ENCODE data around the gene SCYGR2.

SCYGR2 gene

DNA sequence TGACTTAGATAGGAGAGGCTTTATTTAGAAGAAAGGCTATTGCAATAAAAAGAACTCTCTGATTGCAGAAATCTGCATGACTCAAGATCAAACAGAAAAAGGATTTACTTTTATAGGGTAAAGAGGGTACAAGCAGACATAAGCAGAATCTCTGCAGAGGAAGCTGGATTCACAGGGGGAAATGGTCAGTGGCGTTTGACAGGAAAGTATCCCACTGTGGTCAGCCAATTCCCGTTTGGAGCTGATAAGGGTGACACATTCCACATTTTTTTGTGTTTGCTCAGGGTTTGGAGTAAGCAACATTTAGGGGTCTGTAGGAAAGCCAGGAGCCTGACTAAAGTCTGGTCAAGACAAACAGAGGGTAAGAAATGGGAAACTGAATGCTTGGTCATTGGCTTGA lies 44.0 kb downstream of the SCYGR2 start:
- ChIA-PET POLR2A (ENCODE audit: low non-redundant PET) (no interaction called here), CTCF (no interaction called here)
- DNase-seq (ENCODE audit: low spot score), result no peak
- no peak overlapping the region for H3K27ac ChIP-seq
- TF ChIP-seq, protein P1, sequence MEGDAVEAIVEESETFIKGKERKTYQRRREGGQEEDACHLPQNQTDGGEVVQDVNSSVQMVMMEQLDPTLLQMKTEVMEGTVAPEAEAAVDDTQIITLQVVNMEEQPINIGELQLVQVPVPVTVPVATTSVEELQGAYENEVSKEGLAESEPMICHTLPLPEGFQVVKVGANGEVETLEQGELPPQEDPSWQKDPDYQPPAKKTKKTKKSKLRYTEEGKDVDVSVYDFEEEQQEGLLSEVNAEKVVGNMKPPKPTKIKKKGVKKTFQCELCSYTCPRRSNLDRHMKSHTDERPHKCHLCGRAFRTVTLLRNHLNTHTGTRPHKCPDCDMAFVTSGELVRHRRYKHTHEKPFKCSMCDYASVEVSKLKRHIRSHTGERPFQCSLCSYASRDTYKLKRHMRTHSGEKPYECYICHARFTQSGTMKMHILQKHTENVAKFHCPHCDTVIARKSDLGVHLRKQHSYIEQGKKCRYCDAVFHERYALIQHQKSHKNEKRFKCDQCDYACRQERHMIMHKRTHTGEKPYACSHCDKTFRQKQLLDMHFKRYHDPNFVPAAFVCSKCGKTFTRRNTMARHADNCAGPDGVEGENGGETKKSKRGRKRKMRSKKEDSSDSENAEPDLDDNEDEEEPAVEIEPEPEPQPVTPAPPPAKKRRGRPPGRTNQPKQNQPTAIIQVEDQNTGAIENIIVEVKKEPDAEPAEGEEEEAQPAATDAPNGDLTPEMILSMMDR (conservative IDR thresholded peaks at IDR 0.05; ENCODE audit: low read depth), result no peak

DNA sequence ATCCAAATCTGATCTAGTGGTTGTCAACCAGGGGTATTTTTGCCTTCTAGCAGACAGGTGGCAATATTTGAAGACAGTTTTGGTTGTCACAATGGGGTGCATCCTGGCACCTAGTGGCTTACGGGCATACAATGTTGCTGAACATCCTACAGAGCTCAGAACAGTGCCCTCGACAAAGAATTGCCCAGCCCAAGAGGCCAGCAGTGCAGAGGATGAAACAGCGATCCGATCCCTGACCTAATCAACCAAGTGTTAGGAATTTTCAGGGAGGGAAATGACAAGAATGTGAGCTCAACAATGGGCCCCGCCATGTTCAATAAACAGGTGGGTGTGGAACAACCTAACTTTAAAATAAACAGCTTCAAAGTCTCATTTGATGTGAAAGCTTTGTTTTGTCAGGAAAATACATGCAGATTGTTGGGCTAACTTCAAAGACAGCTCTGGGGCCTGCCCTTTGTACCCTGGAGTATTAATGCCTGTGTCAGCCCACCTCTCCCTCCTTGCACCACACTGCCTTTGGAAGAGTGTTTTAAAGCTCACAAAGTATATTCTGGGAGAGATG lies 45.4 kb downstream of the SCYGR2 start:
- TF ChIP-seq, protein P1 (conservative IDR thresholded peaks at IDR 0.05; ENCODE audit: low read depth), result no peak
- ChIA-PET POLR2A (ENCODE audit: low non-redundant PET) (no interaction called here), CTCF (no interaction called here)
- DNase-seq (ENCODE audit: low spot score), result no peak
- no peak overlapping the region for H3K27ac ChIP-seq
